ENCODE measurements around the gene SLC22A23.

SLC22A23 gene

DNA sequence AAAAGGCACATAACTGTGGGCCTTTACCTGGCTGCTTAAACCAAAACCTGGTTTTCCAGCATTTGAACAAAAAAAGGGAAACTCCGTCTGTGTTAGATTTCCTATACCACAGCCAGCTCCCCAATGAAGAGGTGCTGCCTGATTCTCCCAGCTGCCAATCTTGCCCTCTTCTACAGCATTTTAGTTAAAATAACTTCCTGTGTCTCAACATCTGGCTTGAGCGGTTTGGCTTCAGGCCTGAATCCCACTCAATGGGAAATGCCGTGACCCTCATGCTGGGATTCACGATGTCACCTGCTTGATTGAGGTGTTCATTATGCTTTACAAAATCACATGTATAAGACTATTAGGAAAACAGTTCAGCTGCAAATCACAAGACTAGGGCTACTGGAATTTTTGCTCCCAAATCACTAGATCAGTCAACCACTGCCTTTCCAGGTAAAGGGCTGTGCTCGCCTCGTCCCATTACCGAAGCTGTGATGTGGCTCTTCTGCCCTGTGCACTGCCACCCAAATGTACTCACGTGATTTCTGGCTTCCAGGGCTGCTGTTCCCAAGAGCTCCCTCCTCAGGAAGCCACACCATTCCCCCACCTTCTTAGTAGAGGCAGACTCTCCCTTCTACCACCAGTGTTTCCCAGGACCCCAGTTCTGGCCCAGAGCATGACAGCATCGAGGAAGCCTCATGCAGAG lies 103.5 kb downstream of the SLC22A23 start:
- no peak for DNase-seq (ENCODE audit: low read depth, low spot score)

DNA sequence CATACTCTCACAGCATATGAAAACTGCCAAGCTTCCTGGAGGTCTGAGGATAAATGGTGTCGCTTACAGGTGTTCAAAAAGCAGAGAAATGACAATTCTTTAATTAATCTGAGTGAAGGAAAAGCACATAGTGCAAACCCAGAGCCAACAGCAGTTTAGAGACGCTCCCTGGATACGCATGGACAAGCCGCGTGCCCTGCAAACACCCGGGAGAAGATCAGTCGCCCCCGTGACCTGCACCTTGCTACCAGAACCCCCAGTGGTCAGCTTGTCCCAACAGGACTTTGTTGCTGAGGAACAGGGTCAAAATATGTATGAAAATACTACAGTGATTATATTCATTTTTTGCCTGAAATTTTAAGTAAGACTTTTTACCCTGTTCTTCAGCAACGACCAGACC lies 104.2 kb downstream of the SLC22A23 start:
- no peak for DNase-seq (ENCODE audit: low read depth, low spot score)

GRCh38 chr6:3351829-3352524 lies 104.9 kb downstream of the SLC22A23 start:
- DNase-seq (ENCODE audit: low read depth, low spot score) = no peak

- DNase-seq (ENCODE audit: low read depth, low spot score) = no peak
Measured at GRCh38 chr6:3351105-3351676, 105.7 kb downstream of the SLC22A23 start.

- DNase-seq (ENCODE audit: low read depth, low spot score) = no peak
Measured at GRCh38 chr6:3350252-3350796, 106.5 kb downstream of the SLC22A23 start.

DNA sequence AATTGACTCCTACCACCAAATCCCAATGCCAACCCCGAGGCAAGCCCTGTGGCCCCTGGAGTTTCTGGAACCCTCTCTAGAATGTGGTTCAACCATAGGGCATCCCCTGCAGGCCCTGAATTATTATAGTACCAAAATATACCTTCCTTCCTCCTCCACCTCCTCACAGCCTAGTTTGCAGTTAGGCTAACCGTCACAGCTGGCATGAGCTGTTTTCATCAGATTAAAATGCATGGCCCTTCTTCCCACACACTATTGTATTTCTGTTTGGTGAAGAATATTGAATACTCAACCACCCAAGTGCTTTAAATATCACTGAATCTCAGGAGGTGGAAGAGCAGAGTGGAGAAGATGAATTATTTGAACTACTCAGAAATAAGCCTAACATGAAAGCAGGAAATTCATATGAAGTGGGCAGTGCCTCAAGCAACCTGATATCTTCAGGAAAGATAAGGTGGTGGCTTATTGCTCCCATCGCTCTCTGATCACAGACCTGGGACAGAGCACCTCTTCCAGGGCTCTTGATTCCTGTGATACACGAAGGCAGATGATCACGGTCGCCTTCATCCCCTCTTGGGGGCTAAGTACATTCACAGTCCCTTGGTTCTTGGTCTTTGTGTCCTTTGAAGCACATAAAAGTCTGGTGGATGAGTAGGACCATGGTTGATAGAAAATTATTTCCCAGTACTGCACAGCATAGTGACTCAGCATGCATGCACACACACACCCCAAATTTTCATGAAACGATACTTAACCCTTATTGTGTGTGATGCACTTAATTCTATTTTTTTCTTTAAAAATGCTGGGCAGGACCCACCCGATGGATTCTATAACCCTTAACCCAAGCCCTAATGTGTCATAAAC lies 107.2 kb downstream of the SLC22A23 start:
- no peak for DNase-seq (ENCODE audit: low read depth, low spot score)

DNA sequence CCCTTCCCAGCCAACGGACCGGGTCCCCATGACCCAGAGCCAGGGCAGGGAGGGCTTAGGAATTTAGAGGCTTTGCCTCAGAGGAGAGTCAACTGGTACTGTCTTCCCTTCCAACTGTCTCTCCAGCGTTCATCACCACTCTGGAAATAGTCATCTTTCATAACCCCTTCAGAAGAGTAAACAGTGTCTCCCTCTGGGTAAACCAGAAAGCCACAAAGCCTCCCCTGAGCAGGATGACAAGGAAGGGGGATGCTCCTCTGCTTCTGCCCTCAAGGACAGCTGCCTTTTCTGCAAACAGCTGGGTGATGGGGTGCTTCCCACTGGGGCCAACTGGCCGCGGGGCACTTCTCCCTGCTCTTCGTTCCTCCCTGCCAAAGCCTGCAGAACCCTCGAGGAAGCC lies 108.0 kb downstream of the SLC22A23 start:
- no peak for DNase-seq (ENCODE audit: low read depth, low spot score)

- no peak for DNase-seq (ENCODE audit: low read depth, low spot score)
Measured at GRCh38 chr6:3347826-3348225, 109.0 kb downstream of the SLC22A23 start.

DNA sequence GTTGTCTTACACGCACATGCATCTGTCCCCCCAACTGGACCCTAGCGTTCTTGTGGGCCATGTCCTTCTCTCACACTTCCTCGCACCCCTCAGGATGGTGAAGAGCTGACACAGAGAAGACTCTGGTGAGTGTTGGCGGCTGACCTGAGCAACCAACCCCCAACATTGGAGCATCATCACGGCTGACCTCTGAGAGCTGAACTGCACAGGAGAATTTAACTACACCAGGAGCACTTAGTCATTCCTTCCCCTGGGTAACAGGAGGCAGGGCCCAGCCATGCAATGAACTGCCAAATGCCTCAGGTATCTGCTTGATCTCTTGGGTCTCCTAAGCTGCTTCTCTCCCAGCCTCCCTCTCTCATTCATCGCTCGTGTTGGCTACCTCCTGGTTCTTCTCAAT lies 109.6 kb downstream of the SLC22A23 start:
- DNase-seq (ENCODE audit: low read depth, low spot score) = no peak

GRCh38 chr6:3346476-3346875 lies 110.4 kb downstream of the SLC22A23 start:
- DNase-seq (ENCODE audit: low read depth, low spot score) = no peak

GRCh38 chr6:3345836-3346235 lies 111.0 kb downstream of the SLC22A23 start:
- DNase-seq (ENCODE audit: low read depth, low spot score) = no peak

DNA sequence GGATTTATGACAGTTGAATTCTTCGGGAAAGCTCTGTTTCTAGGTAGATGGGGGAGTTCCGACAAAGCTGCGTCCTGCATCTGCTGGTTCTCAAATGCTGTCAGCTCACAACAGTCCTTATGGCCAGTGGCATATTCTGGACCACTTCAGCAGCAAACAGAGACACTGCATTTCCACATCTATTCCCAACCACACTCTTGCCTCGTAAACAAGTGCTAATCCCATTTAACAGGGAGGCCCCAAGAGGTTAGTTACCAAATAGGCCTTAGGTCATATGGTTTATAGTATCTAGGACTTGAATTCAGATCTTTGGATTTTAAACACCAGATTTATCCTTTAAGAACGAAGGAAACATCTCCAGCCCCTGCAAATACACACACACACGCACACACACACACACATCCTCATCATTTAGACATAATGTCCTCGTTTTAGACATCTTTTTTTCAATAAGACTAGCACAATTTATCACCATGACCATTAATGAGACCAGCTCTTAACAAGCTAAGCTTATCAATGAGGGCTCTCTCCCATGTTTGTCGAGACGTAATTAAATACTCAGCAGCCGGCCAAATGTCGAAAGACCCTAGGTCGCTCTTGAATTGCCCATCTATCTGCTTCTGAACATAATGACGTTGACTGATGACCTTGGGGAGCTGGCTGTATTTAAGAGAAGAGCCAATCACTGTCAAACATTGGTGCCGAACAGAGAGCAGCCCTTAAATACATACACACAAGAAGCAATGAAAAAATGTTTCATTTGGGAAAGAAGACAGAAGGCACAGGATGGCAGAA lies 113.6 kb downstream of the SLC22A23 start:
- no peak for DNase-seq (ENCODE audit: low read depth, low spot score)

GRCh38 chr6:3341467-3341866 lies 115.4 kb downstream of the SLC22A23 start:
- DNase-seq (ENCODE audit: low read depth, low spot score) = no peak

GRCh38 chr6:3340894-3341293 lies 116.0 kb downstream of the SLC22A23 start:
- DNase-seq (ENCODE audit: low read depth, low spot score) = no peak

DNA sequence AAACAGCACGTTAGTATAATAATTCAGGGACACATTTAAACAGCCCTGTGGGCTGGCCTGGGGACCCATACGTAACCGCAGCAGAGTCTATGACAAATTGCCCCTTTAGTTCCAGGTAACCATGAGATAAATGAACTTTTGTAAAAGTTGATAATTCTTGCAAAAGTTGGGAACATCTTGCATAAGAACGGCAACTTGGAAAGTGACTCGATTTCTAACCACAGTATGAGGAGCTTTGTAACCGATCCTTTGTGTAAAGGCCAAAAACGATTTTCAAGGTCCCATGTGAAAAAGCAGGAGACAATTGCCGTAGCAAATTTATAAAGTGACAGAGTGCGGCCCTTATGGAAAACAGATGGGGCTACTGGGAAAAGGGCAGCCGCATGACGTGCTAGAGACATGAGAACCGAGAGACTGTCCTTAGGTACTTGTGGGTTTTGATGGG lies 116.5 kb downstream of the SLC22A23 start:
- no peak for DNase-seq (ENCODE audit: low read depth, low spot score)

DNA sequence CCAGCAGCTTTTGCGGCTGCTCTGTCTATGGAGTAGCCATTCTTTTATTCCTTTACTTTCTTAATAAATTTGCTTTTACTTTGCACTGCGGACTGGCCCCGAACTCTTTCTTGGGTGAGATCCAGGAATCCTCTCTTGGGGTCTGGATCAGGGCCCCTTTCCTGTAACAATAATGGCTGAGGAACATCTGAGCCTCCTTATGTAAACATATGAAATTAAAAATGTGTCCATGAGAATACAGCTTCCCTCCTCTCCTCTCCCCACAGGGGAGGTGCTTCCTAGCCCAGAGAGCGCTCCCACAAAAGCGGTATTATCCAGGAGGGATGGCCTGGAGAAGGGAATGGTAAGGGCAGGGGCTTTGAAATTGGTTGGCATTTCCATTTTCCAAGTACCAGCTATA lies 117.0 kb downstream of the SLC22A23 start:
- no peak for DNase-seq (ENCODE audit: low read depth, low spot score)

- DNase-seq (ENCODE audit: low read depth, low spot score) = no peak
Measured at GRCh38 chr6:3337521-3338350, 119.1 kb downstream of the SLC22A23 start.

DNA sequence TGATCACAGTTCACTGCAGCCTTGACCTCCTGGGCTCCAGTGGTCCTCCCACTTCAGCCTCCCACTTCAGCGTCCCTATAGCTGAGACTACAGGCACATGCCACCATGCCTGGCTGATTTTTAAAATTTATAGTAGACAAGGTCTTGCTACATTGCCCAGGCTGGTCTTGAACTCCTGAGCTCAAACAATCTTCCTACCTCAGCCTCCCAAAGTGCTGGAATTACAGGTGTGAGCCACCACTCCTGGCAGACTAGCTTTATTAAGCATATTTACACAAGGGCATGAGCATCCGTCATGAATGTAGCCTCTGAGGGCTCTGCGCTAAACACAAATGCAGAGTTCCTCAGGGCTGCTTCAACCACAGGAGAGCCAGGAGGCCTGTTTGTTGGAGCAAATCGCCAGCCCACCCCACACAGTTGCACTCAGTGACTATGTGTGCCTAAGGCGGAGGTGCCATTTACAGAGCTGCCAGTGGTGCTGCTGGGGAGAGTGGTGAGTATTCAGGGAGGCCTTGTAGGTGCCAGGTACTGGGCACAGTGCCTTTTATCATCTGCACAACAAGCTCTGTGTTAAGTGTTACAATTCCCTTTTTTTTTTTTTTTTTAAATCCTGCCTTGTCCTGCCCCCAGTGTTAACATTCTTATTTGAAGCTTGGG lies 119.9 kb downstream of the SLC22A23 start:
- no peak for DNase-seq (ENCODE audit: low read depth, low spot score)

GRCh38 chr6:3336066-3336786 lies 120.6 kb downstream of the SLC22A23 start:
- DNase-seq (ENCODE audit: low read depth, low spot score) = no peak
